Suprapubic skin (tissue), 3 donors: Measurements from ENCODE around the gene LCMT1.

Source experiments
- CTCF ChIP-seq, 2 donors: fragments of 200-600 bp in 1 of 2; fragments of 450-650 bp in 1 of 2; sonication (generic) in 1 of 2; IDR thresholded peaks; one replicate each; pipeline ENCODE4 v1.5.1; 2016 to 2019; ENCODE audit warnings: antibody characterized with exemption in 2 of 2, mild to moderate bottlenecking in 1 of 2, moderate library complexity in 1 of 2
- EP300 ChIP-seq: sonication (generic); formaldehyde crosslinking; IDR thresholded peaks from one replicate; pipeline ENCODE4 v1.6.1; 2017; ENCODE audit warnings: antibody characterized with exemption
- POLR2A ChIP-seq, 2 donors: fragments of 450-650 bp; IDR thresholded peaks; one replicate each; pipeline ENCODE4 v1.6.1; 2017; ENCODE audit warnings: antibody characterized with exemption in 2 of 2, mild to moderate bottlenecking in 2 of 2, moderate library complexity in 2 of 2

DNA sequence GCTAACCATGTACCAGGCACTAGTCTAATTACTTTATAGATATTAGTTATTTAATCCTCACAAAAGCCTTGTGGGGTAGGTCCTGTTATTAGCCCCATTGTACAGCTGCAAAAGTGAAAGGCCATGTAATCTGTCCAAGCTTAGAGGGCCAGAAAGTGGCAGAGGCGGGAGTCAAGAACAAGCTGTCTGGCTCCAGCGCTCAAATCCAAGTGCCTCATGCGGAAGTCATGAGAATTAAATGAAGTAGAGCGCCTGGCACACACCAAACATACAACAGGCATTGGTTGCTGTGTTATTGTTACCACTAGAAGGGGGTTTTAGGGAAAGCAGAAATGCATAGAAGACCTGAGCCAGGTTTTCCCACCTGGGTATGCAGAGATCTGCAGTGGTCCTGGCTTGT lies 106.4 kb downstream of the LCMT1 start:
- TF ChIP-seq CTCF (IDR thresholded peaks at IDR 0.05) (no peak), POLR2A (IDR thresholded peaks at IDR 0.05) (no peak), EP300 (no peak)
